Osteocyte (in vitro differentiated cells): ENCODE results near the gene NFKB2. TPM values are rescaled to one million over a fixed set of nuclear protein-coding genes. Genes with fewer than 3 reads are reported as not detected.
A peak's percentile ranks its signal among the peaks of the same experiment; 100 is the strongest.

Experiments
- DNase-seq: peaks from one replicate; pipeline ENCODE4 v3.0.0; 2021; ENCODE audit warnings: mixed read lengths; ENCODE audit not compliant: unreplicated experiment; ENCODE audit errors: extremely low spot score
- H3K27ac Mint-ChIP-seq: one replicate; pipeline ENCODE4 v1.8.0; 2021; ENCODE audit warnings: mild to moderate bottlenecking, mixed read lengths; ENCODE audit not compliant: unreplicated experiment
- H3K27me3 Mint-ChIP-seq: one replicate; pipeline ENCODE4 v1.8.0; 2021; ENCODE audit warnings: mixed read lengths; ENCODE audit not compliant: unreplicated experiment
- H3K36me3 Mint-ChIP-seq: one replicate; pipeline ENCODE4 v1.8.0; 2021; ENCODE audit warnings: mixed read lengths; ENCODE audit not compliant: unreplicated experiment
- H3K4me1 Mint-ChIP-seq: one replicate; pipeline ENCODE4 v1.8.0; 2021; ENCODE audit warnings: mixed read lengths; ENCODE audit not compliant: unreplicated experiment
- H3K4me3 Mint-ChIP-seq: one replicate; pipeline ENCODE4 v1.8.0; 2021; ENCODE audit warnings: mild to moderate bottlenecking, moderate library complexity, mixed read lengths; ENCODE audit not compliant: unreplicated experiment
- H3K9me3 Mint-ChIP-seq: one replicate; pipeline ENCODE4 v1.8.0; 2021; ENCODE audit warnings: mixed read lengths; ENCODE audit not compliant: unreplicated experiment
- CTCF ChIP-seq: fragments of 200-600 bp; sonication (generic); IDR thresholded peaks from 2 replicates; pipeline ENCODE4 v1.5.0; 2021; ENCODE audit warnings: antibody characterized with exemption, mild to moderate bottlenecking, moderate library complexity
- total RNA-seq: library from RNA; stranded (reverse); gene quantifications from 2 replicates; pipeline ENCODE4 v1.2.1, GENCODE V29; 2021

NFKB2 gene
- total RNA-seq, 1 donor from 2014 or later = 38.6 TPM

DNA sequence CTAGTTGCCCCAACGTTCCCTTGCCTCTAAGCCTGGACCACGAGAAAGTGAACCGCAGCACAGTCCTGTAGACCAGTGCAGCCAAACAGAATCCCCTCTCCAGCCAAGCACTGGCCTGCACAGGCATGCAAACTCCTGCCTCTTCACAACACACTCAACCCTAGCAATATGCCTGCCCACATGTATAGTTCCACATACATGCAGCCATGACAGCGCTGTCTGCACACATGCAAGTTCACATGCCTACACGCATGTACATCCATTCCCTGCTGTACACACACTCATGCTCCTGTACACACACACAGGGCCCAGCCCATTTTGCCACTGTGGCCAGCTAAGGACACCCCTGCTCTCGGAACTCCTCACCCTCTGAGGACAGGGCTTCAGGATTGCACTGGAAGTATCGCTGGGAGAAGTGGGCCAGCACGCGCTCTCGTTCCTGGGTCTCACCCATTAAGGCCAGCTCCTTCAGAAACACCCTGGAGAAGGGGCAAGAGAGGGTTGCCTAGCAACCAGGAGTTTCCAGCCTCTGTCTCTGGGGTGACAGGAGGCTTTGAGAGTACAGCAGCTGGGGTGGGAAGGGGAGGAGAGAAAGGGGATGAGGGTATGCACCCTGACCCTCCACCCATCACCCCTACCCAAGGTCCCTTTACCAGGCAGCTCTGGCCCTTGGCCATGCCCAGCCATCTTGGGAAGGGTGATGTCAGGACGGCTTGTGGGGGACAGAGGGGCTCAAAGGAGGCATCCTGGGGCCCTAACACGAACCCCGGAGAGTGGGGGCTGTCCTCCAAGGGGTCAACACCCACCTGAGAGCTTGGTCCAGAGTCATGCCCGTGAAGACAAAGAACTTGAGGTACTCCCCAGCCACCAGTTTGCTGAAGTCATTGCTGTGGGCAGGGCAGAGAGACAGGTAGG lies 16.1 kb downstream of the NFKB2 start:
- no peak for TF ChIP-seq CTCF
- H3K27me3 Mint-ChIP-seq = peaks cover 42% of the 10 kb centered on the region
- H3K27ac Mint-ChIP-seq = no peak overlapping the region
- no peak for DNase-seq
- peaks cover 20% of the 10 kb centered on the region for H3K4me1 Mint-ChIP-seq
- no peaks in the 10 kb centered on the region for H3K9me3 Mint-ChIP-seq
- H3K36me3 Mint-ChIP-seq = peaks cover 3% of the 10 kb centered on the region
- peak overlapping the region; percentile 56 for H3K4me3 Mint-ChIP-seq

GRCh38 chr10:102412293-102412692 lies 16.8 kb downstream of the NFKB2 start:
- TF ChIP-seq CTCF = no peak
- Mint-ChIP-seq H3K4me3 (no peak overlapping the region), H3K9me3 (no peaks in the 10 kb centered on the region), H3K36me3 (peaks cover 3% of the 10 kb centered on the region), H3K4me1 (peaks cover 20% of the 10 kb centered on the region), H3K27ac (no peak overlapping the region), H3K27me3 (peaks cover 44% of the 10 kb centered on the region)
- no peak for DNase-seq

DNA sequence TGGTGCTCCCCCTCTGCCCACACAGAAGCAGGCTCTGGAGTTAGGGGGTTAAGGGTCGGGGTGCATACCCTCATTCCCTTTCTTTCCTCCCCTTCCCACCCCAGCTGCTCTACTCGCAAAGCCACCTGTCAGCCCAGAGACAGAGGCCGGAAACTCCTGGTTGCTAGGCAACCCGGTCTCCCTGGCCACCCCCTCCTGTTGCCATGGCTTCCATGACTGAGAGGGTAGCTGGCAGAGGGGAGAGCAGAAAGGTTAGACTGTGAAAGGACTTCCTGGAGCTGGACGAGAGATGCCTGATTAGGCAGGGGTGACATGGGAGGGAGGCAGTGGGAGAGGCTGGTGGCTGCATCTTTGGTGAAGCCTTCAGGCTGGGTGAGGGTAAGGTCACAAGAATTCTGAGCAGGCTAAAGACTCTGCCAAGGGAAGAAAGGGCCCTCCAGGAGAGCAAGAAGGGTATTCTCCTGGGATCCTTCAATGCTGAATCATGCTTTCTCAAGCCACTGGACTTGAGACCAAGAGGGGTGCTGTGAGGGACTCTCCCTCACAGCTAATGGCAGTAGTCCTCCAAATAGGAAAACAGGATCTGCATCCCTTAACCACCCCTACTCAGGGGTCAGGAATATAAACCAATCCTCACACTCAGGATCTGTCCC lies 17.7 kb downstream of the NFKB2 start:
- Mint-ChIP-seq H3K36me3 (peaks cover 3% of the 10 kb centered on the region), H3K4me3 (no peak overlapping the region), H3K27me3 (peaks cover 47% of the 10 kb centered on the region), H3K4me1 (peaks cover 19% of the 10 kb centered on the region), H3K9me3 (no peaks in the 10 kb centered on the region), H3K27ac (no peak overlapping the region)
- TF ChIP-seq CTCF = no peak
- DNase-seq = no peak

DNA sequence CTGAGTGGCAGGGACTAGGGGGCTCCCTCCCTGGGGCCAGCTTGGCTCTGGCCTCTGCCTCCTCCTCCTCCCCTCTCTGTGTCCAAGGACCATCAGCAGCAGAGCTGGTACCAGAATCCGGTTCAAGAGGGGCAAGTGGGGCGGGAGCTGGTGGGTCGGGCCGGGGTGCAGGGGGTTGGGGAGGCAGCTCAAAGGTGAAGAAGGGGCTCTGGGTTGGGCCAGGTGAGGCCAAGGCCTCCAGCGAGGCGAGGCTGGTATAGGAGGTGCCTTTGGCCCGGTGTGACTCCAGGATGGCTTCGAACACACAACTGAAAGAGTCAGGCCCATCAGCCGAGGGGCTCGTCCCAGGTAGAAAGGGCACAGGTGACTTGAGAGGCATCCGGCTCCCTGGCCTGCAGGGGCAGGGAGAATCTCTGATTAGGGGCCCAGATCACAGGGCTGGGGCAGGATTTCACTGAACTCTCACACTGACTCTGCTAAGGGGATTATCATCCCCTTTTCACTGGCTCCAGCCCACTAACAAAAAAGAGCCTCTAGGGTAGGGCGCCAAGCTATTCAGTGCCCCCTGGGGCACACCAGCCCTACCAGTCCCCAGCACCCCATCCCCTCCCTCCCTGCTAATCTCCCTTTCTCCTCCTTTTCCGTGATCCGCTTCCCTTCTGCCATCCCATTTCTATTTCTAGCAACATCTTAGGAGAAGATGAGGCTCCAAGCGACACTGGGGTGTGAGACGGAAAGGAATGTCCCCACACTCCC lies 18.5 kb downstream of the NFKB2 start:
- H3K9me3 Mint-ChIP-seq = no peaks in the 10 kb centered on the region
- peaks cover 46% of the 10 kb centered on the region for H3K27me3 Mint-ChIP-seq
- H3K36me3 Mint-ChIP-seq = peaks cover 3% of the 10 kb centered on the region
- H3K4me3 Mint-ChIP-seq = no peak overlapping the region
- no peak overlapping the region for H3K27ac Mint-ChIP-seq
- H3K4me1 Mint-ChIP-seq = peaks cover 17% of the 10 kb centered on the region
- no peak for TF ChIP-seq CTCF
- no peak for DNase-seq
